Naive B cell (primary cell): ENCODE results near the gene PPP2R5C. TPM values are rescaled to one million over a fixed set of nuclear protein-coding genes. Genes with fewer than 3 reads are reported as not detected.
"Not testable (repeated sequence)": the region's sequence is repeated elsewhere in the genome, so short reads cannot be mapped to it uniquely, and the experiment has no call there.

Source experiments
- ATAC-seq, 2 donors: fragments of 150-1000 bp; cut with Tn5 transposase; 2 replicates each; pipeline ENCODE4 v1.10.0; 2021; ENCODE audit warnings: low read depth in 2 of 2, mild to moderate bottlenecking in 2 of 2, moderate library complexity in 2 of 2
- DNase-seq: peaks from one replicate; pipeline ENCODE4 v3.0.0; 2022
- H3K27ac Mint-ChIP-seq, 6 donors: one replicate each; pipeline ENCODE4 v1.8.0; 2020 to 2022; ENCODE audit warnings: mild to moderate bottlenecking in 6 of 6, mixed read lengths in 6 of 6, moderate library complexity in 5 of 6, inconsistent platforms in 2 of 6
- H3K27me3 Mint-ChIP-seq, 3 donors: one replicate each; pipeline ENCODE4 v1.8.0; 2021 to 2022; ENCODE audit warnings: mixed read lengths in 3 of 3, mild to moderate bottlenecking in 1 of 3
- H3K36me3 Mint-ChIP-seq, 2 donors: one replicate each; pipeline ENCODE4 v1.8.0; 2020 to 2022; ENCODE audit warnings: mixed read lengths in 2 of 2, inconsistent platforms in 1 of 2, mild to moderate bottlenecking in 1 of 2
- H3K4me1 Mint-ChIP-seq, 3 donors: one replicate each; pipeline ENCODE4 v1.8.0; 2020 to 2022; ENCODE audit warnings: mixed read lengths in 3 of 3, inconsistent platforms in 1 of 3, mild to moderate bottlenecking in 1 of 3, moderate library complexity in 1 of 3
- H3K4me3 Mint-ChIP-seq, 8 donors: one replicate each; pipeline ENCODE4 v1.8.0; 2020 to 2022; ENCODE audit warnings: mild to moderate bottlenecking in 8 of 8, mixed read lengths in 8 of 8, moderate library complexity in 8 of 8, inconsistent platforms in 2 of 8
- H3K9me3 Mint-ChIP-seq, 7 donors: one replicate each; pipeline ENCODE4 v1.8.0; 2020 to 2022; ENCODE audit warnings: mixed read lengths in 7 of 7, mild to moderate bottlenecking in 5 of 7, inconsistent platforms in 2 of 7, moderate library complexity in 1 of 7
- polyA plus RNA-seq, 6 donors: library from polyadenylated mRNA; unstranded; fragments of 300-500 nt; fragmentation: Illumina TruSeq; gene quantifications; one replicate each; pipeline ENCODE4 v1.2.3, GENCODE V29; 2021; ENCODE audit warnings: low read depth in 6 of 6

Gene PPP2R5C
- polyA plus RNA-seq, 6 donors from 2014 or later, result 64.5 to 117 (median 92.9) TPM

DNA sequence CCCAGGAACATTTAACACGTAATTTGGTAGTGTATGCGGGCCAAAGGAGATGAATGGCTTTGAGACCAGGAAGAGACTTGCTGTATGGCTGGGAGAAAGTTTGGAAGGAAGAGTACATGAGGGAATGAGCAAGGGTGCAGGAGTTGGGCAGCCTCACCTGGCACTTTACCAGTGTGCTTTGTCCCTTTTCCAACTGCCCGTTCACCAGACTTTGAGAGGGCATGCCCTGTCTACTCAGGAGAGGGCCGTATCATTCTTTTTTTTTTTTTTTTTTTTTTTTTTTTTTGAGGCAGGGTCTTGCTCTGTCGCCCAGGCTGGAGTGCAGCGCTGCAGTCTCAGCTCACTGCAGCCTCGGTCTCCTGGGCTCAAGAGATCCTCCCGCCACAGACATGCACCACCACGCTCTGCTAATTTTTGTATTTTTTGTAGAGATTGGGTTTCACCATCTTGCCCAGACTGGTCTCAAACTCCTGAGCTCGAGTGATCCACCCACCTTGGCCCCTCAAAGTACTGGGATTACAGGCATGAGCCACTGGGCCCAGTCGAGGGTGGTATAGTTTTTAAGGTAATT is 209.4 kb downstream of the PPP2R5C start:
- DNase-seq (no peak), ATAC-seq (peak in 1 of 2 donors; percentile 45)
- H3K4me3 Mint-ChIP-seq, result peak overlapping the region in 1 of 8 donors; percentile 41
- no peaks in the 10 kb centered on the region for H3K9me3 Mint-ChIP-seq
- no peaks in the 10 kb centered on the region for H3K27me3 Mint-ChIP-seq
- H3K36me3 Mint-ChIP-seq, result no peaks in the 10 kb centered on the region
- peaks cover 23 to 40% (median 37%) of the 10 kb centered on the region in 3 donors for H3K4me1 Mint-ChIP-seq
- peak overlapping the region in 2 of 6 donors; percentile 27 to 80 for H3K27ac Mint-ChIP-seq

DNA sequence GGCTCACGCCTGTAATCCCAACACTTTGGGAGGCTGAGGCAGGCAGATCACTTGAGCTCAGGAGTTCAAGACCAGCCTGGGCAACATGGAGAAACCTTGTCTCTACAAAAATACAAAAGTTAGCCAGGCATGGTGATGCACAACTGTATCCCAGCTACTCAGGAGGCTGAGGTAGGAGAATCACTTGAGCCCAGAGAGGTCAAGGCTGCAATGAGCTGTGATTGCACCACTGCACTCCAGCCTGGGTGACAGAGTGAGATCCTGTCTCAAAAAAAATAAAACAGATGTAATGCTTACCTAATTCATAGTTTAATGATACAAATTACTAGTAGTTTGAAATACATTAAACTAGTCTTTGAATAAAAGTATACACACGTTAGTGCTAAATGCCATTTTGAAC is 209.9 kb downstream of the PPP2R5C start:
- H3K27ac Mint-ChIP-seq, H3K36me3 Mint-ChIP-seq, H3K4me3 Mint-ChIP-seq, H3K27me3 Mint-ChIP-seq, ATAC-seq, H3K9me3 Mint-ChIP-seq, DNase-seq: not testable (repeated sequence)
- H3K4me1 Mint-ChIP-seq, result peaks cover 23 to 38% (median 37%) of the 10 kb centered on the region in 3 donors

DNA sequence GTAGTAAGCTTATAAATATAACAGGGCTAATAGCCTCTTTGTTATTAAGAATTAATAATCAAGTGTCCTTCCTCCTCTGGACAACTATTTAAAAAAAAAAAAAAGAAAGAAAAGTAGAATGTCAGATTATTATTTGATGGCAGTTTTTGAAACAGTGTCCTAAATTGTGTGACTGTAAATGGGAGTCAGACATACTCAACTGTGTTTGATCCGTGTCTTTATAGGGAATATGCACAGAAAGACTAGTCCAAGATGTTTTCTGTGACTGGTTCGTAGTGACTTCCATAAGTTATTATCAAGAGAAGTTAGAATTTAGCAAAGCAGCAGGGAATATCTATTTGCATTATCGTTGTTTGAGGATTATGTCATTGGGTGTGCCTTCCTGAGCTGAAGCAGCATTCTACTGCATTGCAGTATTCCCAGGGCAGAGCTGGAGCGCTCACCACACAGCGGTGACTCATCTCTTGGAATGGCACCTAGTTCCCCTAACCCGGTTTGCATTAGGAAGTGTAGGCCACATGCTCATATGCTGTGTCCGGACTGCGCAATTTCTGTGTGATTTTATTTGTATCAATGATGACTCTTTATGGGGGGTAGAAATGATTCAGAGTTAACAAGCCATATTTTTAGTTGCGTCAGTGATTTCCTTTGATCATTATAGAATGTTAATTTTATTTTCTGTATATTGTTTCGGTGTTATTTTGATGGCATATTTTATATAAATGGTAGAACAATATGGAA is 210.8 kb downstream of the PPP2R5C start:
- Mint-ChIP-seq H3K27me3 (no peaks in the 10 kb centered on the region), H3K27ac (no peak overlapping the region), H3K4me1 (peaks cover 23 to 37% (median 33%) of the 10 kb centered on the region in 3 donors), H3K4me3 (peak overlapping the region in 1 of 8 donors; percentile 50), H3K9me3 (no peaks in the 10 kb centered on the region), H3K36me3 (no peaks in the 10 kb centered on the region)
- DNase-seq (no peak), ATAC-seq (no peak)

DNA sequence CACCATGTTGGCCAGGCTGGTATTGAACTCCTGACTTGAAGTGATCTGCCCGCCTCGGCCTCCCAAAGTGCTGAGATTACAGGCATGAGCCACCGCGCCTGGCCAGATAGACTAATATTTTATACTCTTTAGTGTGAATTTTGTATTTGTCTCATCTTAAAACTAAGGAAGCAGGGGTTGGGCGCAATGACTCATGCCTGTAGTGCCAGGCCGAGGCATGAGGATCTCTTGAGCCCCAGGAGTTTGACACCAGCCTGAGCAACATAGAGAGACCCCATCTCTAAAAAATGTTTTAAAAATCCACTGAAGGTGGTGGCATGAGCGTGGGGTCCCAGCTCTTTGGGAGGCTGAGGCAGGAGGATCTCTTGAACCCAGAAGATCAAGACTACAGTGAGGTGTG is 211.8 kb downstream of the PPP2R5C start:
- Mint-ChIP-seq H3K4me1 (peaks cover 19 to 30% (median 26%) of the 10 kb centered on the region in 3 donors), H3K4me3 (no peak overlapping the region), H3K27me3 (no peaks in the 10 kb centered on the region), H3K27ac (no peak overlapping the region), H3K36me3 (no peaks in the 10 kb centered on the region), H3K9me3 (no peaks in the 10 kb centered on the region)
- DNase-seq, result no peak
- no peak for ATAC-seq

DNA sequence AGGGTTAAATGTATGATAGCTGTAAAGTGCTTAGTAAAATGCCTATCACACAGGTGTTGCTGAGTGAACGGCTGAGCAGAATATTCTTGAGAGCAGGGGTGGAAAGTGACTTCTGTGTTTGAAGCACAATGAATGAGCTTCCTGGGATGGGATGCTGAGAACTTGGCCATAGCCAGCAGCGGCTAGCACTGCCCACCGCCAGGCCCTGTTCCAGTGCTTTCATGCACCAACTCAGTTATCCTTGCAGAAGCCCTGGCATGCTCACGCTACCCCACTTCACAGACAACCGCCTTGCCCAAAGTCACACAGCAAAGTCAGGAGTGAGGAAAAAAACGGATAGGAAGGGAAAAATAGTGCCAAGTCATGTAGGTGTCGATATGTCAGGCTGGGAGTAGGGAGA is 213.7 kb downstream of the PPP2R5C start:
- DNase-seq (no peak), ATAC-seq (no peak)
- Mint-ChIP-seq H3K36me3 (peaks cover 0 to 10% of the 10 kb centered on the region in 2 donors), H3K27me3 (no peaks in the 10 kb centered on the region), H3K4me3 (no peak overlapping the region), H3K9me3 (no peaks in the 10 kb centered on the region), H3K4me1 (peaks cover 10 to 19% (median 15%) of the 10 kb centered on the region in 3 donors), H3K27ac (no peak overlapping the region)

Other genes starting within 250 kb of the PPP2R5C start
- not detected for gene DIO3, start 200.2 kb upstream of the PPP2R5C start, polyA plus RNA-seq
- gene DYNC1H1, start 202.9 kb downstream of the PPP2R5C start, polyA plus RNA-seq, result 10 to 100 TPM in 5 of 6 donors, 1 to 10 TPM in 1; 7.4 to 40.9 (median 27.7) TPM